DND-41 (cell line): Measurements from ENCODE around the gene SLC41A1.

Experiments
- ATAC-seq: fragments of 200-7000 bp; cut with Tn5 transposase; 3 replicates; pipeline ENCODE4 v1.9.1; 2021; ENCODE audit warnings: low read depth; ENCODE audit not compliant: insufficient read depth
- DNase-seq: peaks from one replicate; pipeline ENCODE4 v3.0.0-alpha.2; 2020
- H2AFZ ChIP-seq: 2 replicates; pipeline ENCODE4 v1.6.0; 2012; ENCODE audit warnings: low read depth, low read length
- H3K27ac ChIP-seq: 2 replicates; pipeline ENCODE4 v1.5.1; 2012; ENCODE audit warnings: low read length, inconsistent platforms
- H3K27me3 ChIP-seq: fragments of 200-600 bp; sonication (generic); 2 replicates; pipeline ENCODE4 v1.6.0; 2012; ENCODE audit warnings: low read length, mild to moderate bottlenecking, inconsistent platforms; ENCODE audit not compliant: insufficient read depth, poor library complexity
- H3K36me3 ChIP-seq: 2 replicates; pipeline ENCODE4 v1.5.1; 2012; ENCODE audit warnings: low read length, inconsistent platforms; ENCODE audit not compliant: insufficient read depth
- H3K4me1 ChIP-seq: 2 replicates; pipeline ENCODE4 v1.5.1; 2012; ENCODE audit warnings: mild to moderate bottlenecking, low read length; ENCODE audit not compliant: insufficient read depth
- H3K4me2 ChIP-seq: 2 replicates; pipeline ENCODE4 v1.6.0; 2012; ENCODE audit warnings: mild to moderate bottlenecking, moderate library complexity, low read length, inconsistent platforms; ENCODE audit not compliant: insufficient read depth
- H3K4me3 ChIP-seq, 2 experiments: fragments of 200-600 bp in 1 of 2; shearing (Covaris generic) in 1 of 2; 2 replicates each; pipeline ENCODE4 v1.5.1; 2012 to 2016; ENCODE audit warnings: inconsistent platforms in 2 of 2, low read length in 2 of 2, mild to moderate bottlenecking in 2 of 2, low read depth in 1 of 2, moderate library complexity in 1 of 2
- H3K79me2 ChIP-seq: 2 replicates; pipeline ENCODE4 v1.6.0; 2012; ENCODE audit warnings: low read length, inconsistent platforms; ENCODE audit not compliant: insufficient read depth
- H3K9ac ChIP-seq: 2 replicates; pipeline ENCODE4 v1.6.0; 2012; ENCODE audit warnings: low read depth, mild to moderate bottlenecking, inconsistent platforms, low read length, moderate library complexity
- H3K9me3 ChIP-seq: 2 replicates; pipeline ENCODE4 v1.5.1; 2012; ENCODE audit warnings: low read length, moderate library complexity, mild to moderate bottlenecking, inconsistent platforms; ENCODE audit not compliant: insufficient read depth, severe bottlenecking
- H4K20me1 ChIP-seq: 2 replicates; pipeline ENCODE4 v1.6.0; 2012; ENCODE audit warnings: low read length; ENCODE audit not compliant: insufficient read depth
- CTCF ChIP-seq: IDR thresholded peaks from 2 replicates; pipeline ENCODE4 v1.5.1; 2012; ENCODE audit warnings: borderline replicate concordance, low read length, moderate library complexity, mild to moderate bottlenecking; ENCODE audit not compliant: poor library complexity, severe bottlenecking; ENCODE audit errors: extremely low read depth
- EZH2 ChIP-seq: IDR thresholded peaks from 3 replicates; pipeline ENCODE4 v1.6.1; 2012; ENCODE audit warnings: borderline replicate concordance, low read depth, mild to moderate bottlenecking, moderate library complexity, low read length, inconsistent platforms; ENCODE audit not compliant: severe bottlenecking

The SLC41A1 gene

GRCh38 chr1:205837382-205837970 is 24.5 kb upstream of the SLC41A1 start:
- DNase-seq = no peak
- no peaks in the 10 kb centered on the region for H3K36me3 ChIP-seq
- no peak for ATAC-seq

GRCh38 chr1:205834751-205835150 is 21.8 kb upstream of the SLC41A1 start:
- Histone ChIP-seq H3K4me2 (no peak overlapping the region), H3K4me3 (no peak overlapping the region), H3K27me3 (no peaks in the 10 kb centered on the region), H3K9ac (no peak overlapping the region), H3K9me3 (no peaks in the 10 kb centered on the region), H3K36me3 (no peaks in the 10 kb centered on the region), H3K79me2 (no peaks in the 10 kb centered on the region), H4K20me1 (no peaks in the 10 kb centered on the region), H3K4me1 (no peaks in the 10 kb centered on the region), H3K27ac (no peak overlapping the region), H2AFZ (no peak overlapping the region)
- no peak for ATAC-seq
- no peak for TF ChIP-seq EZH2
- no peak for TF ChIP-seq CTCF
- DNase-seq = no peak

More at GRCh38 chr1:205837382-205837970, 24.5 kb upstream of the SLC41A1 start:
- Histone ChIP-seq H3K79me2 (no peaks in the 10 kb centered on the region), H3K4me3 (no peak overlapping the region), H3K9ac (no peak overlapping the region), H3K4me1 (no peaks in the 10 kb centered on the region), H3K27me3 (no peaks in the 10 kb centered on the region), H4K20me1 (no peaks in the 10 kb centered on the region), H3K9me3 (no peaks in the 10 kb centered on the region), H2AFZ (no peak overlapping the region), H3K27ac (no peak overlapping the region), H3K4me2 (no peak overlapping the region)
- TF ChIP-seq CTCF = no peak
- no peak for TF ChIP-seq EZH2

GRCh38 chr1:205832326-205832751 is 19.3 kb upstream of the SLC41A1 start:
- no peak for DNase-seq
- Histone ChIP-seq H3K4me1 (no peaks in the 10 kb centered on the region), H3K4me2 (no peak overlapping the region), H2AFZ (no peak overlapping the region), H3K27ac (no peak overlapping the region), H3K9me3 (no peaks in the 10 kb centered on the region), H3K4me3 (no peak overlapping the region), H3K36me3 (no peaks in the 10 kb centered on the region), H3K9ac (no peak overlapping the region), H3K79me2 (no peaks in the 10 kb centered on the region), H3K27me3 (no peaks in the 10 kb centered on the region), H4K20me1 (no peaks in the 10 kb centered on the region)
- no peak for ATAC-seq
- TF ChIP-seq EZH2 (no peak), CTCF (no peak)

GRCh38 chr1:205827623-205828022 is 14.6 kb upstream of the SLC41A1 start:
- no peak overlapping the region for H3K9ac ChIP-seq
- no peaks in the 10 kb centered on the region for H3K27me3 ChIP-seq
- peaks cover 28% of the 10 kb centered on the region for H3K4me1 ChIP-seq
- H4K20me1 ChIP-seq = no peaks in the 10 kb centered on the region
- no peaks in the 10 kb centered on the region for H3K36me3 ChIP-seq
- H3K4me3 ChIP-seq = no peak overlapping the region
- no peak overlapping the region for H3K4me2 ChIP-seq
- no peak overlapping the region for H2AFZ ChIP-seq
- no peak for ATAC-seq
- no peak for TF ChIP-seq EZH2
- no peak for TF ChIP-seq CTCF
- H3K79me2 ChIP-seq = peaks cover 5% of the 10 kb centered on the region; the same call in 1 of the 2 replicates
- no peak overlapping the region for H3K27ac ChIP-seq
- no peaks in the 10 kb centered on the region for H3K9me3 ChIP-seq
- DNase-seq = no peak
